Ishikawa (cell line): ENCODE results near the gene MRPL24.

Experiments used
- CEBPB ChIP-seq: IDR thresholded peaks from 2 replicates; pipeline ENCODE4 v1.6.1; 2012
- CREB1 ChIP-seq: IDR thresholded peaks from 2 replicates; pipeline ENCODE4 v1.6.1; 2012; ENCODE audit warnings: low read depth
- EGR1 ChIP-seq: IDR thresholded peaks from 2 replicates; pipeline ENCODE4 v1.6.1; 2012
- EP300 ChIP-seq: IDR thresholded peaks from 2 replicates; pipeline ENCODE4 v1.6.1; 2012; ENCODE audit warnings: borderline replicate concordance
- FOXM1 ChIP-seq: IDR thresholded peaks from 2 replicates; pipeline ENCODE4 v1.6.1; 2012; ENCODE audit warnings: low read depth, borderline replicate concordance
- NFIC ChIP-seq: IDR thresholded peaks from 2 replicates; pipeline ENCODE4 v1.6.1; 2012
- RAD21 ChIP-seq: IDR thresholded peaks from 2 replicates; pipeline ENCODE4 v1.6.1; 2012; ENCODE audit warnings: low read depth
- TAF1 ChIP-seq: IDR thresholded peaks from 2 replicates; pipeline ENCODE4 v1.6.1; 2012; ENCODE audit warnings: low read depth, mild to moderate bottlenecking
- TCF12 ChIP-seq: IDR thresholded peaks from 2 replicates; pipeline ENCODE4 v1.6.1; 2012; ENCODE audit warnings: low read depth
- TEAD4 ChIP-seq: IDR thresholded peaks from 2 replicates; pipeline ENCODE4 v1.6.1; 2012
- YY1 ChIP-seq: IDR thresholded peaks from 2 replicates; pipeline ENCODE4 v1.6.1; 2012; ENCODE audit warnings: low read depth
- ZBTB7A ChIP-seq: IDR thresholded peaks from 2 replicates; pipeline ENCODE4 v1.6.1; 2012; ENCODE audit warnings: low read depth
- TF ChIP-seq, protein P1 (sequence below): IDR thresholded peaks from 2 replicates; pipeline ENCODE4 v1.6.1; 2012
- TF ChIP-seq, protein P2 (sequence below): IDR thresholded peaks from 2 replicates; pipeline ENCODE4 v1.6.1; 2012
- TF ChIP-seq, protein P3 (sequence below): IDR thresholded peaks from 2 replicates; pipeline ENCODE4 v1.6.1; 2012; ENCODE audit warnings: low read depth, mild to moderate bottlenecking

MRPL24 gene

DNA sequence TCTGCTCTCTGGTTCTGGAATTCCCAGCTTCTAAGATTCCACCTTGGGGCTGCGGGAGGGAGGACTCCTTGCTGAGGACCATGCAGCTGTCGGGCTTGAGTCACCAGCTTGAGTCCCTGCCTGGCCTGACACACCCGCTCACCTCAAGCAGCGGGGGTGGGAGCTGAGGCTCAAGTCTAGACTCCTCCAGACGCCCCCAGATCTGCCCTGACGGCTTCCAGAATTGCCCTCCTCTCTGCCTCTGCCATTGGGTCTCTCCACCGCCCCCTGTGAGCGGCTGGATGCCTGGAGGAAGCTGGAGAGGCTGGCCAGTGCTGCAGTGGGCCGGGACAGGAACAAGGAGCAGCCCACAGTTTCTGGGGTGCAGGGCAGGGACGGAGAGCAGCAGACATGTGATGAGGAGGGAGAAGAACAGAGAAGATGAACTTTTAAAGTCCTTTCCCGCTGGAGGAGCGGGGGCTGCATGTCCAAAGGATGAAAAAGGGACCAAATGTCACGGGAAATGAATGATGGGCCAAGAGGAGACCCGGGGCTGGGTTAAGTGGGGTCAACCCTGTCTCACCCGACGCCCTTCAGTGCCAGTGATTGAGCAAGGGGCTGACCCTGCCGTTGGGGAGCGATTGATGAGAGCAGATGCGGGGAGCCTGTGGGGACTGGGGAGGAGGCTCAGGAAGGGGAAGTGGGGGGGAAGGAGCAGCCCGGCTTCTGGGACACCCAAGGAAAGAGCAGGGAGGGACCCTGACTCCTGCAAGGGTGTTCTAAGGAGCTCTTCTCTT lies 49.0 kb downstream of the MRPL24 start:
- TF ChIP-seq CREB1 (no peak), ZBTB7A (no peak), FOXM1 (no peak), RAD21 (no peak), TCF12 (no peak), CEBPB (no peak), TAF1 (no peak), EP300 (no peak), TEAD4 (no peak), YY1 (no peak)
- TF ChIP-seq, protein P1, sequence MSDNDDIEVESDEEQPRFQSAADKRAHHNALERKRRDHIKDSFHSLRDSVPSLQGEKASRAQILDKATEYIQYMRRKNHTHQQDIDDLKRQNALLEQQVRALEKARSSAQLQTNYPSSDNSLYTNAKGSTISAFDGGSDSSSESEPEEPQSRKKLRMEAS = no peak

DNA sequence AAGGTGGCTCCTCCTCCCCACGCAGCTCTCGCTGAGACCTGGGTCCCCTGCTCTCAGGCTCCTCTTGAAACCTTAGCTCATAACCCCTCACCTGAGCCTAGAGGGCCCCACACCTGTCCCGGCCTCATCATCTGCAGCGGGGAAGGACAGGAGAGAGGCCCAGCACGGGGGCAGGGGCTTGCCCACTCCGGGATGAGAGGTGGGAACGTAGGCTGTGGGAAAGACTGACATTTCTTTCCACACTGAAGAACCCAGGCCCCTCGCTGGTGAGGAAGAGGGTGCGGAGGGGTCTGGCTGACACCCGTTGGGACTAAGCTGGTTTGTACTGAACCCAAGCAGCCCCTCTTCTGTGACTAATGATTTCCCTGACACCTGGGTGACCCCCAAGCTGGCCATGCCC lies 49.7 kb downstream of the MRPL24 start:
- TF ChIP-seq, protein P2, sequence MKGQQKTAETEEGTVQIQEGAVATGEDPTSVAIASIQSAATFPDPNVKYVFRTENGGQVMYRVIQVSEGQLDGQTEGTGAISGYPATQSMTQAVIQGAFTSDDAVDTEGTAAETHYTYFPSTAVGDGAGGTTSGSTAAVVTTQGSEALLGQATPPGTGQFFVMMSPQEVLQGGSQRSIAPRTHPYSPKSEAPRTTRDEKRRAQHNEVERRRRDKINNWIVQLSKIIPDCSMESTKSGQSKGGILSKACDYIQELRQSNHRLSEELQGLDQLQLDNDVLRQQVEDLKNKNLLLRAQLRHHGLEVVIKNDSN = no peak
- TF ChIP-seq TEAD4 (no peak), NFIC (no peak), FOXM1 (no peak), RAD21 (no peak)

DNA sequence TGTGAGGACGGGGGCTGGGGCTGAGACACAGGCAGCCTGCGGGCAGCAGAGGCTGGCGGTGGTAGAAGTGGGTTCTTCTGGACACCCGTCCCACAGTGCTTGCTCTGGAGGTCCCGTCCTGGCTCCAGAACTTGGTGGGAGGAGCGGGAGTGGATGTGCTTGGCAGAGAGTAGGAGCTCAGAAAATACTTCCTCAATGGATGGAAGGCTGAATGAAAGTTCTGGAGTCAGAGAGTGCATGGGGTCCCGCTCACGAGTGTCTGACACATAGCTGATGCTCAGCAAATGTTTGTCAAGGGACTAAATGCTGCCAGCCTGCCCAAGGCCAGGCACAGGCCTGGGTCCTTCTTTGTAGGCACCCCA lies 50.2 kb downstream of the MRPL24 start:
- TF ChIP-seq, protein P2 = no peak
- TF ChIP-seq RAD21 (no peak), YY1 (no peak), CREB1 (no peak), EGR1 (no peak), FOXM1 (no peak), TCF12 (no peak), NFIC (no peak), TEAD4 (no peak), TAF1 (no peak), CEBPB (no peak), ZBTB7A (no peak), EP300 (no peak)
- TF ChIP-seq, protein P1 = no peak
- TF ChIP-seq, protein P3, sequence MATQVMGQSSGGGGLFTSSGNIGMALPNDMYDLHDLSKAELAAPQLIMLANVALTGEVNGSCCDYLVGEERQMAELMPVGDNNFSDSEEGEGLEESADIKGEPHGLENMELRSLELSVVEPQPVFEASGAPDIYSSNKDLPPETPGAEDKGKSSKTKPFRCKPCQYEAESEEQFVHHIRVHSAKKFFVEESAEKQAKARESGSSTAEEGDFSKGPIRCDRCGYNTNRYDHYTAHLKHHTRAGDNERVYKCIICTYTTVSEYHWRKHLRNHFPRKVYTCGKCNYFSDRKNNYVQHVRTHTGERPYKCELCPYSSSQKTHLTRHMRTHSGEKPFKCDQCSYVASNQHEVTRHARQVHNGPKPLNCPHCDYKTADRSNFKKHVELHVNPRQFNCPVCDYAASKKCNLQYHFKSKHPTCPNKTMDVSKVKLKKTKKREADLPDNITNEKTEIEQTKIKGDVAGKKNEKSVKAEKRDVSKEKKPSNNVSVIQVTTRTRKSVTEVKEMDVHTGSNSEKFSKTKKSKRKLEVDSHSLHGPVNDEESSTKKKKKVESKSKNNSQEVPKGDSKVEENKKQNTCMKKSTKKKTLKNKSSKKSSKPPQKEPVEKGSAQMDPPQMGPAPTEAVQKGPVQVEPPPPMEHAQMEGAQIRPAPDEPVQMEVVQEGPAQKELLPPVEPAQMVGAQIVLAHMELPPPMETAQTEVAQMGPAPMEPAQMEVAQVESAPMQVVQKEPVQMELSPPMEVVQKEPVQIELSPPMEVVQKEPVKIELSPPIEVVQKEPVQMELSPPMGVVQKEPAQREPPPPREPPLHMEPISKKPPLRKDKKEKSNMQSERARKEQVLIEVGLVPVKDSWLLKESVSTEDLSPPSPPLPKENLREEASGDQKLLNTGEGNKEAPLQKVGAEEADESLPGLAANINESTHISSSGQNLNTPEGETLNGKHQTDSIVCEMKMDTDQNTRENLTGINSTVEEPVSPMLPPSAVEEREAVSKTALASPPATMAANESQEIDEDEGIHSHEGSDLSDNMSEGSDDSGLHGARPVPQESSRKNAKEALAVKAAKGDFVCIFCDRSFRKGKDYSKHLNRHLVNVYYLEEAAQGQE = no peak

DNA sequence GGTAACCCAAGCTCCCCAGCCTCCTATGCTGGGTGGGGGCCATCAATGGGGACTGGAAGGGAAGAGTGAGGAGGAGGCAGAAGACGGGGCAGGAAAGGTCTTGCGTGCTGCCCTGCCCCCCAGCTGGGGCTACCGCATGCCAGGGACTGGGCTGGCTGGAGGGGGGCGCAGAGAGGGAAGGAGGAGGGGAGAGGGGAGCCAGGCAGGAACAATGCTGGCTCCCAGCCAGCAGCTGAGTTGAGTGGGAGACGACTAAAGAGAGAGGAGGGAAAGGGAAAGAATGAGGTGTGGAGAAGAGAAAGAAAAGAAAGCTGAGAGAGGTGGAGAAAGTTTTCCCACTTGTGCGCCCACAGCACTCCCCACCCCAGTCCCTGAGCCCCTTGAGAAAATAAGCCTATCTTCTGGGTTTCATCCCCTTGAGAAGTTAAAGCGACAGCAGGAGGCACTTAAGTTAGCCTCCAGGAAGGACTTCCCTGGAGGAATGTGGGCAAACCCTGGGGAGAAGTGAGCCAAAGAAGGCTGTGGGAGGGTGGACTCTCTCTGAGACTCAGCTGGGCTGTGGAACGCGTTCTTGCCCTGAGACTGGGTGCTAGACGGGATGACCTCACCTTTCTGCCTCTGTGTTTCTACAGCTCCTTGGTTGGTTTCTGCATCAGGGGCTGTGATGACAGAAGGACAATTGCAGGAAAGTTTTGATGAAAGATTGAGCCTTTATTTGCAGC lies 50.8 kb downstream of the MRPL24 start:
- TF ChIP-seq, protein P1 = no peak
- TF ChIP-seq, protein P2 = no peak
- TF ChIP-seq CREB1 = no peak
- no peak for TF ChIP-seq TAF1
- no peak for TF ChIP-seq ZBTB7A
- TF ChIP-seq, protein P3 = no peak
- TF ChIP-seq FOXM1 = no peak
- no peak for TF ChIP-seq EGR1
- TF ChIP-seq TCF12 = no peak

DNA sequence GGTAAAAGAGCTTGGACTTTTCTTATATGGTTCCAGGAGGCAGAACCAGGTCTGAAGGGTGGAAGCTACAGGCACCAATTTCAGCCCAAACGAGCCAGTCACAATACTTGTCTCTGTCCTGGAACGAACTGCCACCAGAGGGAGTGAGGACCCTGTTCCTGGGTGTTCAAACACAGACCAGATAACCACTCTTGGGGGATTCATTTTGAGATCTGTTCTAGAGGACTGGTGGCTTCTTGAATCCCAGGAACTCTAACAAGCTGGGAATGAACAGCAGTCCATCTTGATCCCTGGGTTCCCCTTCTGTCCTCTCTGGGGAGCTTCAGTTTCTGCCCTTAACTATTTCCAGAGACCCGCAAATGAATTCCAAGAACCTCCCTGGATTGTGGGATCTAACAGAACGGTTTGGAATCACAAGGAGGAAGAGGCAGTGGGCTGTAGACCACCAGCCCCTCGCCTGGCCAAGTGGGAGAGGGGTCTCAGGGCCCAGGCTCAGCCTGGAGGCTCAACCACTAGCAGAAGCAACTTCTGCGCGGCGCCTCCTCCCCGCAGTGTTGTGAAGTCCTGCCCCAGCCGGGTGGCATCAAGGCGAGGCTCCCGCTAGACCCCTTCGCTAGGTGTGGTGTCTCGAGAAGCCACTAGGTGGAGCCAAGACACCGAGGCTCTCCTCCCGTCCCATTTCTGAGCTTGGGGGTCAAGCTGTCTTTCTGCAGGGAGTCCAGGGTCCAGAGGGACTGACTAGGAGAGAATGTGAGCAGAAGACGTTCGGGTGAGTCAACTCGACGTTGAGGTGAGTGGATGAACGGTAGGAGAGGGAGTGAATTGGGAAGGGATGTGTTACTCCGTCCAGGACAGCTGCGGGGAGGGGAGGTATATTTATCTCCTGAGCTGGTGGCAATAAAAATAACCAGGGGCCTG lies 51.6 kb downstream of the MRPL24 start:
- TF ChIP-seq, protein P3 = no peak
- TF ChIP-seq, protein P1 = peak; percentile 25; the same call in 1 of the 2 replicates
- TF ChIP-seq EGR1 (no peak), ZBTB7A (peak; percentile 89), FOXM1 (no peak), RAD21 (peak; percentile 99)
